Measurements from ENCODE around the gene ZNF502. TPM values are rescaled to one million over a fixed set of nuclear protein-coding genes. Genes with fewer than 3 reads are reported as not detected.

Gene ZNF502
- total RNA-seq, 6 experiments from 2014 or later = 0.50 to 1.7 (median 1.1) TPM

DNA sequence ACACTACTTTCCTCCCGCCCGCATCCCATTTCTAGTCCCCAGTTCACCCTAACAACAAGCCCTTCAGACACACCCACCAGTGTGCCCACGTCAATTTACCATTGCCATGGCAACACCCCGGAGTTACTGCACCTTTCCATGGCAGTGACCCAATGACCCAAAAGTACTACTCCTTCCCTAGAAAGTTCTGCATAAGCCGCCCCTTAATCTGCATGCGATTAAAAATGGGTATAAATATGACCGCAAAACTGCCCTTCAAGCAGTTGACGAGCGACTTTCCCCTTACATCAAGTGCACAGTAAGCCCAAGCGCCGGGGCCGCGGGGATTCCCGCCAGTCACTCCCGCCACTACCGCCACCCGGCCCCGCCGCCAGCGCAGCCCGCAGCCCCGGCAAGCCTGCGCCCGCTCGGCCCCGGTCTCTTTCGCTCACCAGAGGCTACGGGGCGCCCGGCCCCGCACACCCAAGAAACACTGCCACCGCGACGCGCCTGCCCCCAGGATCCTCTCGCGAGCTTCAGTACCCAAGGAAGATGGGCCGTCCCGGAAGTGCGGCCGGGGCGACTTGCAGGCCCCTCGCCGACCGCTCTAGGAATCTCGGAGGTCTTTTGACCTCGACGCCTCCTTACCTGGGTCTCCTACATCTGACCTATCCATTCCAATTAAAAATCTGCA is 27.2 kb upstream of the ZNF502 start:
- peak; percentile 62 to 89 (median 78) for ATAC-seq
- Histone ChIP-seq H3K36me3 (no peaks in the 10 kb centered on the region), H3K27ac (no peak overlapping the region), H3K9me3 (no peaks in the 10 kb centered on the region), H3K4me1 (no peaks in the 10 kb centered on the region), H3K4me3 (peak overlapping the region; percentile 49 to 79 (median 58)), H3K27me3 (no peaks in the 10 kb centered on the region)
- DNase-seq = peak; percentile 45 to 79 (median 73)
- TF ChIP-seq, protein P1, sequence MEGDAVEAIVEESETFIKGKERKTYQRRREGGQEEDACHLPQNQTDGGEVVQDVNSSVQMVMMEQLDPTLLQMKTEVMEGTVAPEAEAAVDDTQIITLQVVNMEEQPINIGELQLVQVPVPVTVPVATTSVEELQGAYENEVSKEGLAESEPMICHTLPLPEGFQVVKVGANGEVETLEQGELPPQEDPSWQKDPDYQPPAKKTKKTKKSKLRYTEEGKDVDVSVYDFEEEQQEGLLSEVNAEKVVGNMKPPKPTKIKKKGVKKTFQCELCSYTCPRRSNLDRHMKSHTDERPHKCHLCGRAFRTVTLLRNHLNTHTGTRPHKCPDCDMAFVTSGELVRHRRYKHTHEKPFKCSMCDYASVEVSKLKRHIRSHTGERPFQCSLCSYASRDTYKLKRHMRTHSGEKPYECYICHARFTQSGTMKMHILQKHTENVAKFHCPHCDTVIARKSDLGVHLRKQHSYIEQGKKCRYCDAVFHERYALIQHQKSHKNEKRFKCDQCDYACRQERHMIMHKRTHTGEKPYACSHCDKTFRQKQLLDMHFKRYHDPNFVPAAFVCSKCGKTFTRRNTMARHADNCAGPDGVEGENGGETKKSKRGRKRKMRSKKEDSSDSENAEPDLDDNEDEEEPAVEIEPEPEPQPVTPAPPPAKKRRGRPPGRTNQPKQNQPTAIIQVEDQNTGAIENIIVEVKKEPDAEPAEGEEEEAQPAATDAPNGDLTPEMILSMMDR (IDR thresholded peaks at IDR 0.05) = no peak
- TF ChIP-seq POLR2A (IDR thresholded peaks at IDR 0.05) = no peak
- WGBS (ENCODE audit: insufficient coverage, low coverage, low lambda C conversion rate, missing lambda C conversion rate) = 1% methylated on average over 20 of the region's 48 CpGs
- intact Hi-C loops (cut with DNase I) = no loop called here

GRCh38 chr3:44687898-44688297 is 24.6 kb upstream of the ZNF502 start:
- H3K9me3 ChIP-seq = no peaks in the 10 kb centered on the region
- H3K27ac ChIP-seq = no peak overlapping the region
- no peak overlapping the region for H3K4me3 ChIP-seq
- WGBS (ENCODE audit: insufficient coverage, low coverage, low lambda C conversion rate, missing lambda C conversion rate) = 22% methylated on average over 1 of the region's 1 CpG
- intact Hi-C loops (cut with DNase I) = no loop called here
- DNase-seq (no peak), ATAC-seq (no peak)
- no peaks in the 10 kb centered on the region for H3K4me1 ChIP-seq
- H3K36me3 ChIP-seq = no peaks in the 10 kb centered on the region
- TF ChIP-seq, protein P1 (IDR thresholded peaks at IDR 0.05) = no peak
- no peak for TF ChIP-seq POLR2A (IDR thresholded peaks at IDR 0.05)
- H3K27me3 ChIP-seq = no peaks in the 10 kb centered on the region

- H3K4me3 ChIP-seq = no peak overlapping the region
- no peak for TF ChIP-seq POLR2A (IDR thresholded peaks at IDR 0.05)
- TF ChIP-seq, protein P1 (IDR thresholded peaks at IDR 0.05) = no peak
- no peak overlapping the region for H3K27ac ChIP-seq
- ATAC-seq (no peak), DNase-seq (no peak)
- no peaks in the 10 kb centered on the region for H3K4me1 ChIP-seq
- no peaks in the 10 kb centered on the region for H3K27me3 ChIP-seq
- 92% methylated on average over 9 of the region's 10 CpGs for WGBS (ENCODE audit: insufficient coverage, low coverage, low lambda C conversion rate, missing lambda C conversion rate)
- H3K9me3 ChIP-seq = peaks cover 16 to 81% (median 46%) of the 10 kb centered on the region in 4 donors
- intact Hi-C loops (cut with DNase I) = no loop called here
- peaks cover 0 to 6% (median 0%) of the 10 kb centered on the region in 4 donors for H3K36me3 ChIP-seq
These were observed 9.0 kb downstream of the ZNF502 start for GRCh38 chr3:44721231-44722102.

GRCh38 chr3:44722103-44722401 is 9.6 kb downstream of the ZNF502 start:
- Histone ChIP-seq H3K36me3 (peaks cover 0 to 6% (median 0%) of the 10 kb centered on the region in 4 donors), H3K9me3 (peaks cover 16 to 75% (median 46%) of the 10 kb centered on the region in 4 donors), H3K27me3 (no peaks in the 10 kb centered on the region), H3K4me1 (no peaks in the 10 kb centered on the region), H3K27ac (no peak overlapping the region), H3K4me3 (no peak overlapping the region)
- no peak for ATAC-seq
- TF ChIP-seq, protein P1 (IDR thresholded peaks at IDR 0.05) = no peak
- no peak for TF ChIP-seq POLR2A (IDR thresholded peaks at IDR 0.05)
- WGBS (ENCODE audit: insufficient coverage, low coverage, low lambda C conversion rate, missing lambda C conversion rate) = 100% methylated on average over 1 of the region's 1 CpG
- DNase-seq = no peak
- intact Hi-C loops (cut with DNase I) = no loop called here

Data from right lobe of liver (tissue), 6 donors.